ENCODE data around the gene TMEM106C. TPM values are rescaled to one million over a fixed set of nuclear protein-coding genes. Genes with fewer than 3 reads are reported as not detected.

The TMEM106C gene
- polyA plus RNA-seq, 1 donor (not counting 4 experiments of a cell fraction or from before 2014, with no cell fraction given), result 134 TPM

DNA sequence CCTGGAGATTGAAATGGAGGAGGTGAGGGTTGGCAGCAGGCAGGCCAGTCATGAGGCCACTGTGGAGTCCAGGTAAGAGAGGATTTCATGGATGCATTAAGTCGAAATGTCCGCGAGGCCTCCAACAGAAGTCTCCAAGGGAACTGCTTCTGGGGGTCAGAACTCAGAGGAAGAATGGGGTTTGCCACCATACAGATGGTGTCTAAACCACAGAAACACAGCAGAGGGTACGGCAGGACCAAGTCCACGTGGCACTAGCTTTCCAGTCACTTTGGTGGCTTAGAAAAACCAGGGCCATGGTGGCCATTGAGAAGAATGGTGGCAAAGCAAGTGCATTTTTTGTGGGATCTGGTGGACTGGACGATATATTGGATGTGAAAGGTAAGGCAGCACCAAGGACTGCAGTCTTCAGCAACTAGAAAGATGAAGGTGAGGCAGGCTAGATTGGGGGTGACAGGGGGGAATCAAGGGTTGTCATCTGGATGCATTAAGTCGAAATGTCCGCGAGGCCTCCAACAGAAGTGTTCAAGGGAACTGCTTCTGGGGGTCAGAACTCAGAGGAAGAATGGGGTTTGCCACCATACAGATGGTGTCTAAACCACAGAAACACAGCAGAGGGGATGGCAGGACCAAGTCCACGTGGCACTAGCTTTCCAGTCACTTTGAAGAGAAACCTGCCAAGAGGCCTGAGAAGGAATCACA, 22.5 kb upstream of the TMEM106C start:
- Histone ChIP-seq H3K27ac (ENCODE audit: control insufficient read depth, insufficient read depth, low read length) (no peak overlapping the region), H3K4me2 (ENCODE audit: control insufficient read depth, extremely low read depth, insufficient read depth, low read depth, low read length) (no peak overlapping the region), H3K36me3 (ENCODE audit: control insufficient read depth in 2 of 2, extremely low read depth in 1 of 2, insufficient read depth in 2 of 2, low read length in 2 of 2) (no peaks in the 10 kb centered on the region), H4K20me1 (ENCODE audit: control insufficient read depth, extremely low read depth, insufficient read depth, low read length) (no peaks in the 10 kb centered on the region), H3K9ac (ENCODE audit: control insufficient read depth, extremely low read depth, insufficient read depth, low read length) (no peak overlapping the region), H3K9me1 (ENCODE audit: control insufficient read depth, extremely low read depth, insufficient read depth, low read length) (no peaks in the 10 kb centered on the region), H3K27me3 (ENCODE audit: control insufficient read depth, extremely low read depth, insufficient read depth, low read length) (no peaks in the 10 kb centered on the region), H2AFZ (ENCODE audit: control insufficient read depth, low read length) (no peak overlapping the region), H3K4me3 (ENCODE audit: control insufficient read depth in 2 of 3, extremely low read depth in 1 of 3, insufficient read depth in 2 of 3, low read depth in 1 of 3, low read length in 3 of 3) (no peak overlapping the region), H3K4me1 (ENCODE audit: control insufficient read depth, extremely low read depth, insufficient read depth, low read length) (peaks cover 19% of the 10 kb centered on the region), H3K79me2 (ENCODE audit: control insufficient read depth, insufficient read depth, low read length) (no peaks in the 10 kb centered on the region), H3K9me3 (ENCODE audit: control insufficient read depth, low read depth, low read length) (no peaks in the 10 kb centered on the region)
- TF ChIP-seq EZH2 (IDR thresholded peaks at IDR 0.05; ENCODE audit: low read length) (no peak), CTCF (optimal IDR thresholded peaks at IDR 0.05 in 1 of 3, IDR thresholded peaks at IDR 0.05 in 1 of 3, conservative IDR thresholded peaks at IDR 0.05 in 1 of 3; ENCODE audit: extremely low read depth in 1 of 3, insufficient read depth in 2 of 3, low read length in 3 of 3) (no peak)
- no peak for FAIRE-seq
- dilution Hi-C loops (cut with MboI; ENCODE audit: extremely low pct_ligation_motif_present, low sequenced_read_pairs), result no loop called here
- DNase-seq (ENCODE audit: low read depth, low spot score), result no peak

DNA sequence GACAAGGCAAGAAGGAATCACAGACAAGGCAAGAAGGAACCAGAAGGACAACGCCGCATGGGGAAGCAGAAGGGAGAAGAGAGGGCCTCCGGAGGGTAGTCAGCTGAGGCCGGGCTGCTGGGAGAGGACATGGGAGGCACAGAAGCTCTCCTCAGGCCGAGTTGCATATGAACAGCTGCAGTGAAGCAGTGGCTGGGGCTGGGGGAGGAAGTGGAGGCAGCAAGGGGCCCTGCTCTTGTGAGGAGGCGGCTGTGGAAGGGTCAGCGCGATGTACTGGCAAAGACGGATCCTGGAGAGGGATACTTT, 22.0 kb upstream of the TMEM106C start:
- no peak overlapping the region for H3K4me2 ChIP-seq (ENCODE audit: control insufficient read depth, extremely low read depth, insufficient read depth, low read depth, low read length)
- no peaks in the 10 kb centered on the region for H3K79me2 ChIP-seq (ENCODE audit: control insufficient read depth, insufficient read depth, low read length)
- no peak for TF ChIP-seq EZH2 (IDR thresholded peaks at IDR 0.05; ENCODE audit: low read length)
- peaks cover 24% of the 10 kb centered on the region for H3K4me1 ChIP-seq (ENCODE audit: control insufficient read depth, extremely low read depth, insufficient read depth, low read length)
- dilution Hi-C loops (cut with MboI; ENCODE audit: extremely low pct_ligation_motif_present, low sequenced_read_pairs), result no loop called here
- FAIRE-seq (no peak), DNase-seq (ENCODE audit: low read depth, low spot score) (no peak)
- H3K9ac ChIP-seq (ENCODE audit: control insufficient read depth, extremely low read depth, insufficient read depth, low read length), result no peak overlapping the region
- H3K4me3 ChIP-seq (ENCODE audit: control insufficient read depth in 2 of 3, extremely low read depth in 1 of 3, insufficient read depth in 2 of 3, low read depth in 1 of 3, low read length in 3 of 3), result no peak overlapping the region
- H3K9me3 ChIP-seq (ENCODE audit: control insufficient read depth, low read depth, low read length), result no peaks in the 10 kb centered on the region
- no peaks in the 10 kb centered on the region for H3K36me3 ChIP-seq (ENCODE audit: control insufficient read depth in 2 of 2, extremely low read depth in 1 of 2, insufficient read depth in 2 of 2, low read length in 2 of 2)
- no peaks in the 10 kb centered on the region for H4K20me1 ChIP-seq (ENCODE audit: control insufficient read depth, extremely low read depth, insufficient read depth, low read length)
- no peaks in the 10 kb centered on the region for H3K27me3 ChIP-seq (ENCODE audit: control insufficient read depth, extremely low read depth, insufficient read depth, low read length)
- H3K9me1 ChIP-seq (ENCODE audit: control insufficient read depth, extremely low read depth, insufficient read depth, low read length), result no peaks in the 10 kb centered on the region
- no peak overlapping the region for H2AFZ ChIP-seq (ENCODE audit: control insufficient read depth, low read length)
- no peak overlapping the region for H3K27ac ChIP-seq (ENCODE audit: control insufficient read depth, insufficient read depth, low read length)

Data from keratinocyte (primary cell).